PC-9 (cell line): ENCODE measurements around the gene MAPRE3.

ENCODE experiments used
- EZH2 ChIP-seq: fragments of 200-600 bp; sonication (generic); IDR thresholded peaks from 2 replicates; pipeline ENCODE4 v1.8.0; 2017; ENCODE audit warnings: antibody characterized with exemption, low read depth
- TF ChIP-seq, protein P1 (sequence below): fragments of 200-600 bp; sonication (generic); conservative IDR thresholded peaks from 2 replicates; pipeline ENCODE4 v1.6.1; 2017; ENCODE audit warnings: mixed run types, antibody characterized with exemption, mild to moderate bottlenecking, moderate library complexity

- TF ChIP-seq, protein P1, sequence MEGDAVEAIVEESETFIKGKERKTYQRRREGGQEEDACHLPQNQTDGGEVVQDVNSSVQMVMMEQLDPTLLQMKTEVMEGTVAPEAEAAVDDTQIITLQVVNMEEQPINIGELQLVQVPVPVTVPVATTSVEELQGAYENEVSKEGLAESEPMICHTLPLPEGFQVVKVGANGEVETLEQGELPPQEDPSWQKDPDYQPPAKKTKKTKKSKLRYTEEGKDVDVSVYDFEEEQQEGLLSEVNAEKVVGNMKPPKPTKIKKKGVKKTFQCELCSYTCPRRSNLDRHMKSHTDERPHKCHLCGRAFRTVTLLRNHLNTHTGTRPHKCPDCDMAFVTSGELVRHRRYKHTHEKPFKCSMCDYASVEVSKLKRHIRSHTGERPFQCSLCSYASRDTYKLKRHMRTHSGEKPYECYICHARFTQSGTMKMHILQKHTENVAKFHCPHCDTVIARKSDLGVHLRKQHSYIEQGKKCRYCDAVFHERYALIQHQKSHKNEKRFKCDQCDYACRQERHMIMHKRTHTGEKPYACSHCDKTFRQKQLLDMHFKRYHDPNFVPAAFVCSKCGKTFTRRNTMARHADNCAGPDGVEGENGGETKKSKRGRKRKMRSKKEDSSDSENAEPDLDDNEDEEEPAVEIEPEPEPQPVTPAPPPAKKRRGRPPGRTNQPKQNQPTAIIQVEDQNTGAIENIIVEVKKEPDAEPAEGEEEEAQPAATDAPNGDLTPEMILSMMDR, result no peak
- no peak for TF ChIP-seq EZH2
Measured at GRCh38 chr2:27029051-27029450, 58.6 kb downstream of the MAPRE3 start.
